ENCODE data around the gene TNFSF8.

TNFSF8 gene, protein sequence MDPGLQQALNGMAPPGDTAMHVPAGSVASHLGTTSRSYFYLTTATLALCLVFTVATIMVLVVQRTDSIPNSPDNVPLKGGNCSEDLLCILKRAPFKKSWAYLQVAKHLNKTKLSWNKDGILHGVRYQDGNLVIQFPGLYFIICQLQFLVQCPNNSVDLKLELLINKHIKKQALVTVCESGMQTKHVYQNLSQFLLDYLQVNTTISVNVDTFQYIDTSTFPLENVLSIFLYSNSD

GRCh38 chr9:114930056-114930812 lies at the start of gene TNFSF8:
TSS of gene TNFSF8 (minus strand) at chr9:114930591. CDS start at chr9:114930303, 288 bp downstream.
- TF ChIP-seq EZH2phosphoT487 (IDR thresholded peaks at IDR 0.05; ENCODE audit: low read depth) (no peak), CTCF (IDR thresholded peaks at IDR 0.05; ENCODE audit: low read depth, low read length) (no peak)
- peaks cover 77% of the 10 kb centered on the region for H3K27me3 ChIP-seq (ENCODE audit: low read depth, low read length)
- no peak within 1 kb of the TSS for H3K9ac ChIP-seq (ENCODE audit: low read length)
- H3K79me2 ChIP-seq (ENCODE audit: low read length) = no peaks in the 10 kb centered on the region
- H3K4me1 ChIP-seq (ENCODE audit: low read length) = peaks cover 10% of the 10 kb centered on the region
- peak within 1 kb of the TSS; percentile 36 for H3K4me3 ChIP-seq (ENCODE audit: low read length)
- H3K9me3 ChIP-seq (ENCODE audit: insufficient read depth, low read length) = no peaks in the 10 kb centered on the region
- no peaks in the 10 kb centered on the region for H4K20me1 ChIP-seq (ENCODE audit: insufficient read depth, low read length)
- peak within 1 kb of the TSS; percentile 58 for H3K4me2 ChIP-seq (ENCODE audit: low read length)
- H2AFZ ChIP-seq (ENCODE audit: low read depth, low read length) = no peak within 1 kb of the TSS
- H3K36me3 ChIP-seq (replicated peaks; ENCODE audit: low read depth, low read length) = no peaks in the 10 kb centered on the region
- no peak within 1 kb of the TSS for H3K27ac ChIP-seq (ENCODE audit: low read length)

GRCh38 chr9:114973216-114973615 lies 42.8 kb upstream of the TNFSF8 start:
- no peaks in the 10 kb centered on the region for H3K36me3 ChIP-seq (replicated peaks; ENCODE audit: low read depth, low read length)
- H2AFZ ChIP-seq (ENCODE audit: low read depth, low read length) = no peak overlapping the region
- H3K79me2 ChIP-seq (ENCODE audit: low read length) = no peaks in the 10 kb centered on the region
- H4K20me1 ChIP-seq (ENCODE audit: insufficient read depth, low read length) = no peaks in the 10 kb centered on the region
- peaks cover 13% of the 10 kb centered on the region for H3K4me1 ChIP-seq (ENCODE audit: low read length)
- H3K4me3 ChIP-seq (ENCODE audit: low read length) = no peak overlapping the region
- TF ChIP-seq CTCF (IDR thresholded peaks at IDR 0.05; ENCODE audit: low read depth, low read length) (no peak), EZH2phosphoT487 (IDR thresholded peaks at IDR 0.05; ENCODE audit: low read depth) (no peak)
- H3K4me2 ChIP-seq (ENCODE audit: low read length) = no peak overlapping the region
- H3K9me3 ChIP-seq (ENCODE audit: insufficient read depth, low read length) = no peaks in the 10 kb centered on the region
- H3K9ac ChIP-seq (ENCODE audit: low read length) = no peak overlapping the region
- peaks cover 15% of the 10 kb centered on the region for H3K27me3 ChIP-seq (ENCODE audit: low read depth, low read length)
- H3K27ac ChIP-seq (ENCODE audit: low read length) = no peak overlapping the region

GRCh38 chr9:114972510-114973136 lies 42.2 kb upstream of the TNFSF8 start:
- Histone ChIP-seq H3K9ac (ENCODE audit: low read length) (no peak overlapping the region), H3K36me3 (replicated peaks; ENCODE audit: low read depth, low read length) (no peaks in the 10 kb centered on the region), H3K79me2 (ENCODE audit: low read length) (no peaks in the 10 kb centered on the region), H3K4me2 (ENCODE audit: low read length) (no peak overlapping the region), H3K4me3 (ENCODE audit: low read length) (no peak overlapping the region), H3K27me3 (ENCODE audit: low read depth, low read length) (peaks cover 15% of the 10 kb centered on the region), H3K4me1 (ENCODE audit: low read length) (peaks cover 14% of the 10 kb centered on the region), H3K9me3 (ENCODE audit: insufficient read depth, low read length) (no peaks in the 10 kb centered on the region), H3K27ac (ENCODE audit: low read length) (no peak overlapping the region), H4K20me1 (ENCODE audit: insufficient read depth, low read length) (no peaks in the 10 kb centered on the region), H2AFZ (ENCODE audit: low read depth, low read length) (no peak overlapping the region)
- no peak for TF ChIP-seq EZH2phosphoT487 (IDR thresholded peaks at IDR 0.05; ENCODE audit: low read depth)
- no peak for TF ChIP-seq CTCF (IDR thresholded peaks at IDR 0.05; ENCODE audit: low read depth, low read length)

DNA sequence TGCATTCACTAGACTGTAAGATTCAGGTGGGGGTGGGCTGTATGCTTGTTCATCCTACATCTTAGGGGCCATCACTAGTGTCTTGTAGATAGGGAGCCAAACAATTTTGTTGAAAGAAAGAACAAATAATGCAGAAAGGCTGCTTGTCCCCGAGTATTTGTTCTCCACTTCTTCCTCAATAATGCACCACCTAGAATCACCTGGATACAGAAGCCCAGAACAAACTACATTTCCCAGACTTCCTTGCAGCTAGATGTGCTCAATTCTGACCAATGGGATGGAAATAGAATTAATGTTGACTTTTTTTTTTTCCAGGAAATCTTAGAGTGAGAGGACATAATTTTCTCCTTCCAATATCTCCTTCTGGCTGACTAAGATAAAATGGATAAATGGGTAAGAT lies 38.9 kb upstream of the TNFSF8 start:
- peak overlapping the region; percentile 23; the same call in 1 of the 2 replicates for H3K4me2 ChIP-seq (ENCODE audit: low read length)
- TF ChIP-seq CTCF (IDR thresholded peaks at IDR 0.05; ENCODE audit: low read depth, low read length) (no peak), EZH2phosphoT487 (IDR thresholded peaks at IDR 0.05; ENCODE audit: low read depth) (no peak)
- peaks cover 26% of the 10 kb centered on the region for H3K27me3 ChIP-seq (ENCODE audit: low read depth, low read length)
- no peaks in the 10 kb centered on the region for H4K20me1 ChIP-seq (ENCODE audit: insufficient read depth, low read length)
- H3K36me3 ChIP-seq (replicated peaks; ENCODE audit: low read depth, low read length) = no peaks in the 10 kb centered on the region
- H2AFZ ChIP-seq (ENCODE audit: low read depth, low read length) = no peak overlapping the region
- H3K4me3 ChIP-seq (ENCODE audit: low read length) = no peak overlapping the region
- no peaks in the 10 kb centered on the region for H3K79me2 ChIP-seq (ENCODE audit: low read length)
- peaks cover 29% of the 10 kb centered on the region for H3K4me1 ChIP-seq (ENCODE audit: low read length)
- no peaks in the 10 kb centered on the region for H3K9me3 ChIP-seq (ENCODE audit: insufficient read depth, low read length)
- H3K27ac ChIP-seq (ENCODE audit: low read length) = no peak overlapping the region
- H3K9ac ChIP-seq (ENCODE audit: low read length) = no peak overlapping the region
